Left renal cortex interstitium (tissue), 4 donors: ENCODE data around the gene CNN3. TPM values are rescaled to one million over a fixed set of nuclear protein-coding genes. Genes with fewer than 3 reads are reported as not detected.

Experiments
- DNase-seq, 4 donors: peaks; one replicate each; pipeline ENCODE4 v3.0.0-alpha.2; 2013; ENCODE audit warnings: low read depth in 4 of 4, low spot score in 2 of 4, missing footprints in 1 of 4
- polyA plus RNA-seq, 4 donors: library from polyadenylated mRNA; unstranded; fragments of 120-200 nt; gene quantifications; one replicate each; pipeline ENCODE4 v1.2.1, GENCODE V29; 2013; ENCODE audit not compliant: insufficient read length in 4 of 4

CNN3 gene
- polyA plus RNA-seq, 4 donors, result 301 to 398 (median 342) TPM

DNA sequence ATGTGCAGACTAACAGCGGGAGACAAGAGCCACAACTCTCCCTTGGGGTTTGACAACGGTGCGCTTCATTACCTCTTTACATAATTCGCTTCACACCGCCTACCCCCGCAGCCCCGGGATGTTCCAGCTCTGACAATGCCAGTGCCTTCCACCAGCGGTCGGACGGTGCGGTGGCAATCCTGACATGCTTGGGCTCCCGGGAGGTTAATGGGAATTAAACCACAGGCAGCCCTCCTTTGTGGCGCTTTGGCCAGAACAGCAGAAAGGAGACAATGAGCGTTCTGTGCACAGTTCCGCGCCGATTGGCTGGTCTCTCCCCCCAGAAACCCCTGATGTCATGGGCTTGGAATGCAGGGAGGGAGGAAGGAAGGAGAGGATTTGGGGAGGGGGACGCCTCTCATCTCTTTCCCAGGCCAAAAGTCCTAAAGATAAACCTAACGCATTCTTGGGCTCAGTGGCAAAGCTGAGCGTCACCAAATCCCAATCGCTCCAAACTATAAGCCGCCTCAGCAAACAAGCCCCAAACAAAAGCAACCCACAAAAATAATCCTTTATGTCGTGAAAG, 1.3 kb downstream of the CNN3 start:
- DNase-seq, result peak; percentile 77 to 92 (median 86)

DNA sequence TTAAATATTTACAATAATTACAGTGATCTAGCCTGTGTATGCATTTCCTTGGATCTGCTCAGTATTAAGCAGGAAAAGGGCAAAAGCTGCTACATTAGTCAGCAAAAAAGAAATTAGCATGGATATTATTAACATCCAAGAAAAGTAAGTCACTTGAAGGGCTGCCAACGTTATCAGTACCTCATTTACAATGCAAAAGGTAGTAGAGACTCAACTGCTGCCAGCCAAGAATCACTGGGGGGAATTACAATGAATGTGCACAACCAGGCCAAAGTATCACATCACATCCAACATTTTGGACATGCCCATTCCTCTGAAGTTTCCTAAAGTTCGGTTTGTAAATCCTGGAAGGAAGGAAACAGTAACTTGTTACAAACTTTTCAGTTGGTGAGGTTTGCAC, 1.9 kb downstream of the CNN3 start:
- peak in 1 of 4 donors; percentile 59 for DNase-seq

DNA sequence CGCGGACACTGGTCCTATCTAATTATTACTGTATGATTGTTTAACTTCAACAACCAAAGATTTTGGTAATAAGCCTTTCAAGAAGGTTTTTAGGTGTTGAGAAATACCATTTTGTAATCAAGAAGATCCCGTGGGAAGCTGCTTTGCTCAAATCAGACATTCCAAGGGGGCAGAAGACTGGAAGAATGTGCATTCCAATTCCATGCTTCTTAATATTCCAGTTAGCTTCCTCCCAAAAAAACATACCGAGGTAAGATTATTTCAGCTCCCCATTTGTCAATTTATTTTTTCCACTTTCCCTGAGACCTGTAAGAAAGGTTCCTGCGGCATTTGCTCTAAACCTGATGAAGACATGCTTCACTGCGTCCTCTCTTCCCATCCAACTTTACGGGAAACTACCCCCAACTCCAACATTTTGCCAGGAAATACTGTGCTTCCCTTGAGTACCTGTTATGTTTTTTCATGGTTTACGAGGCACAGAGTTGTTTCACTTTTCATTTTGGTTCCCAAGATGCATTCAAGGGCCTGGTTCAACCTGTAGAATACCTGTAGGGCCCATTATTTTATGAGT, 4.1 kb downstream of the CNN3 start:
- no peak for DNase-seq

DNA sequence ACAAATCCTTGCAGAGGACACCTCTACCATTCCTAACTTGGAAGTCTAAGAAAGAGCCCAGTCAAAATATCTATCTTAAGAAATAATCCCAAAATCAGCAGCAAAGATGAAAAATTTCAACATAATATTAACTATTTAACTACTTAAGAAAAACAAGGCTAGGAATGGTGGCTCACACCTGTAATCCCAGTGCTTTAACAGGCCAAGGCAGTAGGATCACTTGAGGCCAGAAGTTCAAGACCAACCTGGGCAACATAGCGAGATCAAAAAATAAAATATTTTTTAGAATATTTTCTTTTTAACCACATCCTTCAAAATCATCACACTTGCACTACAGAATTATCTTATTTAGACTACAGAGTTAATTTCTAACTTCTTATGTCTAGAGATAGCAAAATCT, 4.9 kb downstream of the CNN3 start:
- DNase-seq, result no peak

DNA sequence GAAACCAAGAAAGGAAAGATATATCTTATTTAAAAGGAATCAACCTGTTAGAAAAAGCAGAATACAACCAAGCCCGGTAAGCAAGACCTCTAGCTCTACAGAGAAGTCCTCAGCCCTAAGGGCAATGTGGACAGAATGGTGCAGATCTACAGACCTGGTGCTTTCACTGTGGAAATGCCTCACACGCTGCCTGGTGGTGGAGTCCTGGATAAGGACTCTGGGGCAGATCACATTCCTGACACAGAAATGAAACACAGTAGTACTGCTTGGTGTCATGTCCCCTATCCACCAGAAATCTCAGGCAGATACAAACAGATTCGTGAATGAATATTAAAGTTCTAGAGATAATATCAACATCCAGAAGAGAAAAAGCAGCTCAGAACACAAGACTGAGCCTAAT, 6.8 kb downstream of the CNN3 start:
- DNase-seq, result no peak

DNA sequence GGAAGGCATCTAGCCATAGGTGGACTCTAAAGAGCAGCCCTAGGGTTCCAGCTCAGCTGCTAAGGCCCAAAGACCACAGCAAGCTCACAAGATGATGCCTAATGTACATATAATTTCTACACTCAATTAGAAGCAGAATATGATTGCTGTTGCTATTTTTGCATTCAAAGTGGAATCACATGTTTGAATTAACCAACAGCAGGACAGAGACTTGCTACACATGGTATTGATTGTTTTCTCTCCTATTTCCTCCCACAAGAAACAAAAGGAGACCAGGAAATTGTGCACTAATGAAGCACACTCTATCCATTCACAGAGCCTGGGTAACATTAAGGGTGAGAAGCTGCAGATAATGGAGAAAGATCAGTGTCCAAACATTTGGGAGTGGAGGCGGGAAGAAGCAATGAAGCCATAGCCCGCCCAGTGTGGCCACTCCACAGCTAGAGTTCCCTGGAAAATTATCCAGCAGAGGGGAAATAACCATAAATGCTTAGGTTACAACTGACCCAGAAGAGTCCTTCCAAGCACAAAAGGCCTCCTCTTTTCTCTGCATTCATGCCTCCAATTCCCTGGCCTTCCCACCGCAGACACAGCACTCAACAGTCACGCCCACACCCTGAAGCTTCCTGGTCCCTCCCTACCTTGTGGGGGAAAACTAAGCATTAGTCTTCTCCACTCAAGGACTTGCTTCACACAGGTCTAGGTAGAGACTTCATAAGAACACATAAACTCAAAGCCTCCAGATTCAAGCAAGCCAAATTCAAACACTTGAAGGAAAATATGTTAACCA, 7.5 kb downstream of the CNN3 start:
- DNase-seq, result no peak

DNA sequence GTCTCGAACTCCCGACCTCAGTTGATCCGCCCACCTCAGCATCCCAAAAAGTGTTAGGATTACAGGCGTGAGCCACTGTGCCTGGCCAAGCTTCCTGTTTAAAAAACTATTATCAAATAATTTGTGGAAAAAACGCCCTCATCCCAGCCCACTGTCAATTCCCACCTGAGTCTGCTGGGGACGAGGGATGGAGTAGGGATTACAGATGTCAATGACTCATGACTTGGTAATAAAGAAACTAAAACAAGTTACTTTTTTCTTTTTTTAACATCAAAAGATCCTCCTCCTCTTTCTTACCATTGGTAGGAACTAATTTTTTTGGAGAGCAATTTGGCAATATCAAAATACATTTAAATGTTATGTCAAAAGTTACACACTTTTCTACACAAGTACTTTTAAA, 9.7 kb downstream of the CNN3 start:
- no peak for DNase-seq

DNA sequence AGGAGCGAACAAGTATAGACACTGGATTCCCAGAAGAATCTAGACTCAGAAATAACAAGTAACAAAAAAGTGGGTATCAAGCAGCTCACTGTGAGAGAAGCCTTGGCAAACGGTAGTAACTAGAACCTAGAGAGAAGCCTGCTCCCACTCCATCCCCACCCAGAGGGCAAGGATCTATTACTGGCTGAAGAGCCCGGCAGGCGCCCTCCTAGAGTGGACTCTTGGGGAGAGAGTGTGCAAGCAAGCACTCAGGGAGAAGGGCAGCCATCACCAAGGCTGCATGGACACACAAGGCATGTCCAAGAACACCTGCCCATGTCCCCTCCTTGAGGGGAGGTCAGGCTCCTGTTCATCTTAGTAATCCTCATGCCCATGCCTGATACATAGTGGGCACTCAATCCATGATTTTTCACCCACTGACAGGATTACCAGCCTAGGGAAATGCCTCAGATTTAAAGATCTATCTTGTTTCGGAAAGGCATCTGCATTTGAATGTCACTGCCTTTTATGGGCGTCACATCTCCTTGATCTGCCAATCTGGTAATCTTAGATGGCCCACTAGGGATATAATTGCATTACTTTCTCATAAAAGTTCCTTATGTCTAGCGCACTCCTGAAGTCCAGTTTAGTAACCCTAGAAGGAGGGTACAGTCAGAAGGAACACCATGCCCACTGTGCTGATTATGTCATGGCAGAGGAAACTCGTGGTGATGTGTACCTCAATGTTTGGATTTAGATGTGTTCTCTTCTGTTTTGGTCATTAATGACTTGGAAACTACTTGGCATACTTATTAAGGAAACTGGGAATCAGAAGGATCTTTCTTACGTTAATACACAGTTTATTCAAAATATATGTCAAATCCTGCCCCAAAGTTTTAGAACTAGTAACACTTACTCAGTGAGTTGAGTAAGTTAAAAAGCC, 14.4 kb downstream of the CNN3 start:
- DNase-seq, result no peak

DNA sequence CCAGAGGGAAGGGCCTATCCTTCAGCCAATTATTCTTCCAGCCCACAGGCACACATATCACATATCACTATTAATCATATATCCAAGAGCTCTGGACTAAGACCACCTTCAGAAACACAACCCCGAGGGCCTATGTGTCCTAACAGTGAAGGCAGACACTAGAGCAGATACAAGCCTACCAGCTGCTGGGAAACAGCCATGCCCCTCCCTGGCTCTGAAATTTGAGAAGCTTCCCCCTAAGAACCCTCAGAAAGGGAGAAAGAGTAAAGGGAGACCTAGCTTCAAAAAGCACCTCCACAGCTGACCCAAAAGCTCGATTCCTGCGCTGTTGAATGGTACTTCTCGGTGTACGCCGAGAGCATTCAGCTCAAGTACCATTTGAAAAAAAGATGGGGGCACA, 17.4 kb downstream of the CNN3 start:
- no peak for DNase-seq

DNA sequence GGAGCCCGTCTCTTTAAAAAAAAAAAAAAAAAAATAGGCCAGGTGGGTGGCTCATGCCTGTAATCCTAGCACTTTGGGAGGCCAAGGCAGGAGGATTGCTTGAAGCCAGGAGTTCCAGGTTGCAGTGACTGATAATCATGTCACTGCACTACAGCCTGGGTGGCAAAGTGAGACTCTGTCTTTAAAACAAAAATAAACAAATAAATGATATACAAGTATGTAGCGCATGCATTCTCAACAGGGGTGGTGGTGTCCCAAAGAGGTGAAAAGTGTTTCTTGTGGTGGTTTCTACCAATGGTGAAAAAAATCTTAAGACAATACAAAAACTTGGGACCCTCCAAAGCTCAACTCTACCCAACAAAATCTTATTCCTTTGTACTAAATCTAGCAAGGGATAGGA, 17.9 kb downstream of the CNN3 start:
- no peak for DNase-seq

DNA sequence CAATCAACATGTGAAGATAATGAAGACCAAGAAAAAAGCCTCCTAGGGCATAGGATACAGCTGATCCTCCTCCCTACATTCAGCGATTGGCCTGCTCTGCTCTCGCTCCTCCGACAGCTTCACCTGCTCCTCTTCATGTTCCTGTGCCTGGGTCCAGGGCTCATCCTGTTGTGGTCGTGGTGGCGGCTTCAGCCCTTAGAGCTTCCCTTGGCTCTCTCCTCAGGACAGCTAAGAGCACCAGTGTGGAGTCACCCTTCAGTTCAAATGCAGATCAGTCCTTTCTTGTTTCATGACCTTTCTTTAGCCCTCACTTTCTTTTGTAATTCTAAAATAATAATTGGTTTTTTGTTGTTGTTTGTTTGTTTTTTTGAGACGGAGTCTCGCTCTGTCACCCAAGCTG, 18.7 kb downstream of the CNN3 start:
- DNase-seq, result no peak

DNA sequence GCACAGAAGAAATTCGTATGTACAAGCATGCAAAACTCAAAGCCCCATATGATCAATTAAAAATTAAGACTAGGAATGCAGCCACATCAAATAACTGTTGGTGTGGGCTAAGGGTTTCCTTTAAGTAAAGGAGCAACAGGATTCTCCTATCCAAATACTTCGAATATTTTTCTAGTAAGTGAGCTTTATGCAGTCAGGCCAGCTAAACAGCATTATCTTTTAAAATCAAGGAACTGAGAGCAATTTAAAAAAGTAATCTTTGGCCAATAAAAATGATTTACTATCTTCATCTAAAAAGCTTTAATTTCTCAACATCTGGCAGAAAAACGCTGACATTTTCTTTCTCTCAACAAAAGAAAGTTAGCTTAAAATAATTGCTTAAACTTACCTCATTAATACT, 19.8 kb downstream of the CNN3 start:
- DNase-seq, result no peak

DNA sequence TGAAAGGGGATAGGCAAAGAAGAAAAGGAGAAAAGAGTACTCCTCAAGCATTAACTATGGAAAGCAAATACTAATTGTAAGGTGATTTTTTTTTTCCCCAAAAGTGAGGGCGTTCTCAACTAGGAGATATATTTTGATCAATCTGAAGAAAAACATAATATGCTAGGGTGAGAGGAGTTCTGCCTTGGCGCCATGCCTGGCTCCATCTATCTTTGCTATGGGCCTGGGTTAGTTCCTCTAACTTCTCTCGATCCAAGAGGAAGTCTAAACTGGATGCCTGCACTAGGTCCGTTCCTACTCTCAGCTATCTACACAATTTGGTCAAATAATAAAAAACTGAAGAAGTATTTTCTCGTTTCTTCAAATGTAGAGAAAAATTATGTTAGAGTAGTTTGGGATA, 20.5 kb downstream of the CNN3 start:
- DNase-seq, result no peak

DNA sequence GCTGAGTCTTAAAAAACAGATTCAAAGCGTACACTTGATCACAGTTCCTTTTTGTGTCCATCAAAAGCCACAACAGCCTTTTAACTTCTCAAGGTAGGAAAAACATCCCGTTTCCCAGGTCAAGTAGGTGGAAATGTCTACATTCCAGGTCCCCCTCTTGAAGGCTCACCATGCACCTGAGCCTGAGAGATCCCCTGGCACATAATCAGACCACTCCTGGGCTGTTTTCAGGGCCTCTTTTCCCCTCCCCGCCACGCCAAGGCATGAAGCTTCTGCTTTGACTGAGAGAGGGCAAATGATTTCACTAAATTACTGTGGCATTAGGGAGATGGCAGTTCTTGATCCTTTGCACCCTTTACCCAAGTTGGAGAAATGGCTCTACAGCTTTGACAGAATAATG, 21.7 kb downstream of the CNN3 start:
- DNase-seq, result no peak

DNA sequence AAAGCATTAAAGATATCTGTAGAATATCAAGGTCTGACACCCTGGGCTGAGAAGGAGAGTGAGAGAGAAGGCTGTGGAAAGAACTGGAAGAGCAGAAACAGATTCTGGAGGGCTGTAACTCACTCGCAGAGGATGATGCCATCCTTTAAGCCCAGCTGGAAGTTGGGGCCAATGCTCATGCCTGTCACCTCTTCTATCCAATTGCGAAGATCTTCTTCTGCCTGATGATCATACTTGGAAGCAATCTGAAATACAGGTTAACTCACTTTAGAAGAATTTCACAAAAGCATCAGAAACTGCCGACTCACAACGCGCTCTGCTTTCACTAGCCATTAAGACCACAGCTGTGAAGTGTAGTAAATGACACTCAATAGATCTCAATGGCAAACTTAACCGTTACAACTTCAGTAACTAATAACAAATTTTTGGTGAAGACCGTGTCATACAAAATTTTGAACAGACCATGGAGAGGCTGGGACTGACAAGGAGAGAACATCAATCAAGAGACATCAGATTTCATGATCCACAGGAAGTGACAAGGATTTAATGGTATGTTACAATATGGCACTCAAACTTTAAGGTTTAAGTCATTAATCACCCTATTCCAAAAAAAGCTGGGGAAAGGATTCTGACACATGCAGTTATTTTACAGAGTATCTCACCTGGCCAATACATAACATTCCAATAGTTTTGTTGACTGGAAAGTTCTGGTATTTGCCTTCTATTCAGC, 23.5 kb downstream of the CNN3 start:
- DNase-seq, result no peak

DNA sequence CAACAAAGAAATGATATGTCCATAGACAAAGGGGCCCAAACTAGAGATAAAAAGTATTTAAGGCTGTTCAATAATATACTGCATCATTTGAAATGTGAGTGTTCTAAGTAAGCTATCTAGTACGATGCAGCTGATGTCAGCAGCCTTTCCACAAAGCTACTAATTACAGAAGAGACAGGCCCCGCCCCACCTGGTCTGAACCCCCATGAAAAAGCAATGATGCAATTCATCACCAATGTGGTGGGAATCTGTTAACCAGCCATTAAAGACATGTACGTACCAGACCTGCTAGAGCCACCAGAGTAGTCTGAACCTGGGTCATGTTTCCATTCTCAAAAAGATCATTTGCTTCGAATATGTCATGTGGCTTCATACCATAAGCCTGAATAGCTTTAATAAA, 25.1 kb downstream of the CNN3 start:
- DNase-seq, result no peak

DNA sequence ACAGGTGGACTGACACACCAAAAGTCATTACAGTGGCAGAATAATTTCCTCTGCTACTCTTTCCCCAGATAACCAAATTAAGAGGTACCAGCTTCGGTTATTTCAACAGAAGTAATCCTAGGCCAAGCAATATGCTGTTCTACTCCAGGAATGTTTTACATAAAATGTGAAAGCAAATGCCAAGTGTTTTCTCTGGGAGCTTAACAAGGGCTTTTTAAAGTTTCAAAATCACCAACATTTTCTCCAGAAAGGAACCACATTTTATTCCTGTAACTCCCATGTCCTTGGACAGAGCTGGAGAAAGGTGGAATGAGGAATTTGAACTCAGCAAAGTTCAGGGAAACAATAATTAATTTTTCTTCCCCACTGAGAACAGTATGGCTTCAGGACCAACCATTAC, 27.2 kb downstream of the CNN3 start:
- no peak for DNase-seq

DNA sequence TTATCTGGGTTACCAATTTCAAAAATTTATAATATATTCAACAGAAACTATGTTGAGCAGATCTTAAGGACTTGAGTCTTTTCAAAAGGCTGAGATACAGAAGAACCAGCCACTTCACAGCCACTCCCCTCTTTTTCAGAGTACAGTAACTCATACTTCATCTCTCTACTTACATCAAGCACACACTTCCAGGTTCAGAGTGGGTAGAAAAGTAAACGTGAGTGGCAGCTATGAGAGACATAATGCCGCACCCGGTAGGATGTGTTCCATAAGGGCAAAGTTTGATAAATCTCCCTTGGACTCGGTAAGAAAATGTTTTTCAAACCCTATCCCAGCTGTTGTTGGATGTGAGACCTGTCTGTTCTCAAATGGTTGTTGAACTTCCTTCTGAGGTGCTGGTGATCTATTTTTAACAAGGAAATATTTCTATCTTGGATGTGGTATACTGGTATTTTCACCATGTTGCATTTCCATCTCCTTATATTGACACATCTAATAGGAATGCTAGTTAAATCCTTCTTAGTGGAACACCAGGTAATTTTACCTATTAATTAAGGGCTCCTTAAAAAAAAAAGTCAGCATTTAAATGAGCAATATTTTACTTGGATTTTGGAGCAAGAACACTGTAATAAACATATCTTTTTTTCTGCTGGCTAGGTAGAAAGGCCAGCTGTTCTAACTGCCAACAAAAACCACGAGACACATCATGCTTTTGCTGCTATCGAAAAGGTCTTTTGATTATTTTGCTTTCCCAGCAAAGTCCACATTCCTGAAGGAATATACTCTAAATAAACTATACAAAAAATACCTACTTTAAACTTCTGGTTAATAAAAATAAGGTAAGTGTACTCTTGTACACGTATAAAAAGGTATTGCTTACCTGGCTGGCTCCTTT, 28.2 kb downstream of the CNN3 start:
- DNase-seq, result no peak

DNA sequence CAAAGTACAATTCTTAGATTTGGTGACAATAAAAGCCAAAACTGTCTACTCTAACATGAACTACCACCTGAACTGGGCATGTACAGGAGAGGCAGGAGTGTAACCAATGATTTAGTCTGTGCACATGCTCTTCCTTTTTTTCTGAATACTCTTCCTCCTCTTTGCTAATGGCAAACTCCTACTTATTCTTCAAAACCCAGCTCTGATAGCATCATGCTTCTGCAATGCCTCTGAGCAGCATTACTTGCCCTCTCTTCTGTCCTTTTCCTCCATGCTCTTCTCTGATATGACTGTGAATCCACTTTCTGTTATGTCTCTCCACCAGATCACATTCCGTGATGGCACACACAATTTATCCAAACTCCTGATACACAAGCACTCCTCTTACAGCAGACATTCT, 31.4 kb downstream of the CNN3 start:
- no peak for DNase-seq

DNA sequence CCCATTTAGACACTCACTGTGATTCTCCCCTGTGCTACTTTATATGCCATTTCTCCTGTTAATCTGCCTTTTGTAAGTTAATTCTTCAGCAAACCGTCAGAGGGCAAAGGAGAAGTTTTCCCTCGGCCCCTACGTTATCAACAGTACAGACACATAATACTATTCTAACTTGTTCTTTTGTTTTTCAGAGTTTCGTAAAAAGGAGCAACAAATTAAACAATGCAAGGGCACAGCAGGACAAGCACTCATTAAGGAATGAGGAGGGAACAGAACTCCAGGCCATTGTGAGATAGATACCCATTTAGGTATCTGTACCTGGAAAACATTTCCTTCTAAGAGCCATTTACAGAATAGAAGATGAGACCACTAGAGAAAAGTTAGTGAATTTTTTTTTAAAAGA, 32.3 kb downstream of the CNN3 start:
- no peak for DNase-seq
